A673 (cell line): Measurements from ENCODE around the gene CDK17. TPM values are rescaled to one million over a fixed set of nuclear protein-coding genes. Genes with fewer than 3 reads are reported as not detected.

ENCODE experiments used
- BruUV-seq: library from RNA; stranded (reverse); fragments of 400-500 nt; replicated peaks from 2 replicates; lab custom pipeline; 2021; lab: Mats Ljungman, UMichigan
- CTCF ChIA-PET: fragments of 300-600 bp; sonication (Branson Sonifier 250); formaldehyde crosslinking; loops from one replicate; lab custom pipeline; 2022; ENCODE audit warnings: antibody characterized with exemption; lab: Charles Lee
- POLR2A ChIA-PET: fragments of 300-600 bp; sonication (Branson Sonifier 250); formaldehyde crosslinking; loops from one replicate; lab custom pipeline; 2022; ENCODE audit warnings: antibody characterized with exemption; ENCODE audit not compliant: low non-redundant PET; lab: Charles Lee
- DNase-seq: peaks from one replicate; pipeline ENCODE4 v3.0.0-alpha.2; 2015; ENCODE audit warnings: low spot score
- H3K27ac ChIP-seq: fragments of 200-600 bp; sonication (generic); 2 replicates; pipeline ENCODE4 v1.5.1; 2016; ENCODE audit warnings: mixed run types, low read depth, mild to moderate bottlenecking, mixed read lengths, antibody characterized with exemption, low read length; ENCODE audit not compliant: poor library complexity, severe bottlenecking
- H3K27me3 ChIP-seq: fragments of 200-600 bp; sonication (generic); replicated peaks from 2 replicates; pipeline ENCODE4 v1.6.1; 2017; ENCODE audit warnings: mixed run types, low read depth, mild to moderate bottlenecking, mixed read lengths, antibody characterized with exemption, low read length; ENCODE audit not compliant: insufficient read depth, poor library complexity
- H3K36me3 ChIP-seq: fragments of 200-600 bp; sonication (generic); 2 replicates; pipeline ENCODE4 v1.6.1; 2016; ENCODE audit warnings: mixed run types, mild to moderate bottlenecking, mixed read lengths, antibody characterized with exemption, low read length; ENCODE audit not compliant: insufficient read depth, poor library complexity, severe bottlenecking
- H3K4me1 ChIP-seq: fragments of 200-600 bp; sonication (generic); 2 replicates; pipeline ENCODE4 v1.6.1; 2017; ENCODE audit warnings: mixed run types, mild to moderate bottlenecking, mixed read lengths, antibody characterized with exemption, low read length; ENCODE audit not compliant: insufficient read depth, poor library complexity, severe bottlenecking
- H3K4me3 ChIP-seq: fragments of 200-600 bp; sonication (generic); 2 replicates; pipeline ENCODE4 v1.5.1; 2016; ENCODE audit warnings: low read depth, mixed run types, mild to moderate bottlenecking, mixed read lengths, low read length; ENCODE audit not compliant: poor library complexity, severe bottlenecking
- H3K9me3 ChIP-seq: fragments of 200-600 bp; sonication (generic); 2 replicates; pipeline ENCODE4 v1.6.1; 2016; ENCODE audit warnings: mixed run types, low read depth, mild to moderate bottlenecking, mixed read lengths, antibody characterized with exemption, low read length; ENCODE audit not compliant: poor library complexity, severe bottlenecking
- CTCF ChIP-seq: fragments of 300-800, 200-600 bp; sonication (generic); conservative IDR thresholded peaks from 2 replicates; pipeline ENCODE4 v1.5.1; 2017; ENCODE audit warnings: low read depth, mild to moderate bottlenecking, antibody characterized with exemption, low read length, moderate library complexity, mixed read lengths
- EZH2 ChIP-seq: fragments of 200-600 bp; sonication (generic); IDR thresholded peaks from 2 replicates; pipeline ENCODE4 v1.6.1; 2017; ENCODE audit warnings: borderline replicate concordance, low read depth, mild to moderate bottlenecking, mixed read lengths, antibody characterized with exemption, low read length; ENCODE audit not compliant: poor library complexity, severe bottlenecking
- intact Hi-C: fragments of 100-400 bp; cut with micrococcal nuclease; formaldehyde crosslinking; loops from one replicate; pipeline ENCODE4 v1.10.0; 2022; ENCODE audit not compliant: unreplicated experiment
- total RNA-seq: library from RNA; stranded (reverse); gene quantifications from 2 replicates; pipeline ENCODE4 v1.2.3, GENCODE V29; 2021

Gene CDK17
- total RNA-seq, 1 experiment from 2014 or later, result 34.8 TPM

GRCh38 chr12:96424601-96425000 is 24.4 kb upstream of the CDK17 start:
- no TSS peak for BruUV-seq
- Histone ChIP-seq H3K36me3 (no peaks in the 10 kb centered on the region), H3K9me3 (no peaks in the 10 kb centered on the region), H3K27ac (no peak overlapping the region), H3K4me3 (no peak overlapping the region), H3K4me1 (peaks cover 24% of the 10 kb centered on the region), H3K27me3 (no peaks in the 10 kb centered on the region)
- no peak for TF ChIP-seq EZH2
- TF ChIP-seq CTCF, result no peak
- CTCF ChIA-PET, result no interaction called here
- intact Hi-C loops, result no loop called here
- no peak for DNase-seq
- POLR2A ChIA-PET, result no interaction called here

- no TSS peak for BruUV-seq
- Histone ChIP-seq H3K4me3 (no peak overlapping the region), H3K36me3 (no peaks in the 10 kb centered on the region), H3K27me3 (no peaks in the 10 kb centered on the region), H3K27ac (no peak overlapping the region), H3K9me3 (no peaks in the 10 kb centered on the region), H3K4me1 (peaks cover 15% of the 10 kb centered on the region)
- ChIA-PET CTCF (no interaction called here), POLR2A (no interaction called here)
- DNase-seq, result no peak
- no peak for TF ChIP-seq EZH2
- no peak for TF ChIP-seq CTCF
- intact Hi-C loops, result no loop called here
Measured at GRCh38 chr12:96422192-96422591, 22.0 kb upstream of the CDK17 start.

GRCh38 chr12:96421014-96421413 is 20.8 kb upstream of the CDK17 start:
- Histone ChIP-seq H3K9me3 (no peaks in the 10 kb centered on the region), H3K36me3 (no peaks in the 10 kb centered on the region), H3K4me1 (peaks cover 5% of the 10 kb centered on the region), H3K4me3 (no peak overlapping the region), H3K27me3 (no peaks in the 10 kb centered on the region), H3K27ac (no peak overlapping the region)
- TF ChIP-seq EZH2 (no peak), CTCF (no peak)
- ChIA-PET POLR2A (no interaction called here), CTCF (no interaction called here)
- no peak for DNase-seq
- BruUV-seq, result no TSS peak
- intact Hi-C loops, result no loop called here
